HCT116 (cell line): ENCODE measurements around the gene XYLT1.

Source experiments
- CBX3 ChIP-seq: IDR thresholded peaks from 2 replicates; pipeline ENCODE4 v1.6.1; 2012; ENCODE audit warnings: low read depth
- EGR1 ChIP-seq: IDR thresholded peaks from 2 replicates; pipeline ENCODE4 v1.6.1; 2012; ENCODE audit warnings: low read depth
- EZH2 ChIP-seq: fragments of 200-600 bp; sonication (generic); IDR thresholded peaks from 2 replicates; pipeline ENCODE4 v1.6.1; 2017; ENCODE audit warnings: antibody characterized with exemption, mixed run types
- EZH2phosphoT487 ChIP-seq: fragments of 200-600 bp; IDR thresholded peaks from 2 replicates; pipeline ENCODE4 v1.6.1; 2018; ENCODE audit warnings: antibody characterized with exemption, borderline replicate concordance
- POLR2A ChIP-seq: IDR thresholded peaks from 2 replicates; pipeline ENCODE4 v1.7.0; 2011; ENCODE audit warnings: borderline replicate concordance; ENCODE audit not compliant: insufficient read depth, insufficient read length; ENCODE audit errors: extremely low read depth
- POLR2AphosphoS5 ChIP-seq: IDR thresholded peaks from 2 replicates; pipeline ENCODE4 v1.6.1; 2011; ENCODE audit warnings: mild to moderate bottlenecking, low read depth, low read length, moderate library complexity
- RAD21 ChIP-seq: IDR thresholded peaks from 2 replicates; pipeline ENCODE4 v1.6.1; 2012; ENCODE audit warnings: low read depth, mild to moderate bottlenecking
- SP1 ChIP-seq: IDR thresholded peaks from 2 replicates; pipeline ENCODE4 v1.6.1; 2012; ENCODE audit warnings: low read depth
- YY1 ChIP-seq: IDR thresholded peaks from 2 replicates; pipeline ENCODE4 v1.6.1; 2011; ENCODE audit warnings: low read length, low read depth, moderate library complexity, mild to moderate bottlenecking; ENCODE audit not compliant: insufficient replicate concordance; ENCODE audit errors: extremely low read depth
- TF ChIP-seq, protein P1 (sequence below), 3 experiments: fragments of 200-600 bp in 1 of 3; sonication (generic) in 1 of 3; IDR thresholded peaks in 2 of 3; conservative IDR thresholded peaks in 1 of 3; 2 replicates each; pipeline ENCODE4 v1.5.1; 2012 to 2017; ENCODE audit warnings: low read depth in 2 of 3, low read length in 2 of 3, antibody characterized with exemption in 1 of 3, borderline replicate concordance in 1 of 3, control low read depth in 1 of 3, mild to moderate bottlenecking in 1 of 3, mixed read lengths in 1 of 3, mixed run types in 1 of 3, moderate library complexity in 1 of 3; ENCODE audit not compliant: insufficient read depth in 1 of 3
- TF ChIP-seq, protein P2 (sequence below): IDR thresholded peaks from 2 replicates; pipeline ENCODE4 v1.6.1; 2012; ENCODE audit warnings: low read depth
- TF ChIP-seq, protein P3 (sequence below): IDR thresholded peaks from 2 replicates; pipeline ENCODE4 v1.6.1; 2012

DNA sequence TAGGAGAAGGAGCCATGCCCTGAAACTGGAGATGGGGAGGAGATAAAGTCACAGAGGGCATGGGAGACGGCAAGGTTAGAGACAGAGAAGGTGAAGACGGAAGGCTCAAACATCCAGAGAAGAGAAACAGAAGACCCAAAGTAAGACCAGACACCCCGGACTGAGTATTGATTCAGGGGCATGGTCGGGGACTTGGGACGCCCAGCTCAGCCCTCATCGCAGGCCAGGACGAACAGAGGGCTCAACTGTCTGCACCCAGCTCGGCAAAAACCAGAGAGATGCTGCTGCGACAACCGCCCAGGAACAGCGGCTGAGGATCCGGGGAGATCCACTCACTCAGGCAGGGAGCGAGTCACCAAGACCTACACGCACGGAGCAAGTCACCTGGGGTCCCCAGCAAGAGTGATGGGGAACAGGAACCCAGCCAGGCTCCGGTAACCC, 999 bp downstream of the XYLT1 start:
- no peak for TF ChIP-seq EZH2
- TF ChIP-seq POLR2A, result no peak
- TF ChIP-seq, protein P1, sequence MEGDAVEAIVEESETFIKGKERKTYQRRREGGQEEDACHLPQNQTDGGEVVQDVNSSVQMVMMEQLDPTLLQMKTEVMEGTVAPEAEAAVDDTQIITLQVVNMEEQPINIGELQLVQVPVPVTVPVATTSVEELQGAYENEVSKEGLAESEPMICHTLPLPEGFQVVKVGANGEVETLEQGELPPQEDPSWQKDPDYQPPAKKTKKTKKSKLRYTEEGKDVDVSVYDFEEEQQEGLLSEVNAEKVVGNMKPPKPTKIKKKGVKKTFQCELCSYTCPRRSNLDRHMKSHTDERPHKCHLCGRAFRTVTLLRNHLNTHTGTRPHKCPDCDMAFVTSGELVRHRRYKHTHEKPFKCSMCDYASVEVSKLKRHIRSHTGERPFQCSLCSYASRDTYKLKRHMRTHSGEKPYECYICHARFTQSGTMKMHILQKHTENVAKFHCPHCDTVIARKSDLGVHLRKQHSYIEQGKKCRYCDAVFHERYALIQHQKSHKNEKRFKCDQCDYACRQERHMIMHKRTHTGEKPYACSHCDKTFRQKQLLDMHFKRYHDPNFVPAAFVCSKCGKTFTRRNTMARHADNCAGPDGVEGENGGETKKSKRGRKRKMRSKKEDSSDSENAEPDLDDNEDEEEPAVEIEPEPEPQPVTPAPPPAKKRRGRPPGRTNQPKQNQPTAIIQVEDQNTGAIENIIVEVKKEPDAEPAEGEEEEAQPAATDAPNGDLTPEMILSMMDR (IDR thresholded peaks at IDR 0.05 in 2 of 3, conservative IDR thresholded peaks at IDR 0.05 in 1 of 3; ENCODE audit: borderline replicate concordance in 1 of 3, insufficient read depth in 1 of 3, low read depth in 2 of 3, low read length in 2 of 3), result no peak
- TF ChIP-seq EGR1, result no peak
- no peak for TF ChIP-seq RAD21
- no peak for TF ChIP-seq YY1
- TF ChIP-seq, protein P2, sequence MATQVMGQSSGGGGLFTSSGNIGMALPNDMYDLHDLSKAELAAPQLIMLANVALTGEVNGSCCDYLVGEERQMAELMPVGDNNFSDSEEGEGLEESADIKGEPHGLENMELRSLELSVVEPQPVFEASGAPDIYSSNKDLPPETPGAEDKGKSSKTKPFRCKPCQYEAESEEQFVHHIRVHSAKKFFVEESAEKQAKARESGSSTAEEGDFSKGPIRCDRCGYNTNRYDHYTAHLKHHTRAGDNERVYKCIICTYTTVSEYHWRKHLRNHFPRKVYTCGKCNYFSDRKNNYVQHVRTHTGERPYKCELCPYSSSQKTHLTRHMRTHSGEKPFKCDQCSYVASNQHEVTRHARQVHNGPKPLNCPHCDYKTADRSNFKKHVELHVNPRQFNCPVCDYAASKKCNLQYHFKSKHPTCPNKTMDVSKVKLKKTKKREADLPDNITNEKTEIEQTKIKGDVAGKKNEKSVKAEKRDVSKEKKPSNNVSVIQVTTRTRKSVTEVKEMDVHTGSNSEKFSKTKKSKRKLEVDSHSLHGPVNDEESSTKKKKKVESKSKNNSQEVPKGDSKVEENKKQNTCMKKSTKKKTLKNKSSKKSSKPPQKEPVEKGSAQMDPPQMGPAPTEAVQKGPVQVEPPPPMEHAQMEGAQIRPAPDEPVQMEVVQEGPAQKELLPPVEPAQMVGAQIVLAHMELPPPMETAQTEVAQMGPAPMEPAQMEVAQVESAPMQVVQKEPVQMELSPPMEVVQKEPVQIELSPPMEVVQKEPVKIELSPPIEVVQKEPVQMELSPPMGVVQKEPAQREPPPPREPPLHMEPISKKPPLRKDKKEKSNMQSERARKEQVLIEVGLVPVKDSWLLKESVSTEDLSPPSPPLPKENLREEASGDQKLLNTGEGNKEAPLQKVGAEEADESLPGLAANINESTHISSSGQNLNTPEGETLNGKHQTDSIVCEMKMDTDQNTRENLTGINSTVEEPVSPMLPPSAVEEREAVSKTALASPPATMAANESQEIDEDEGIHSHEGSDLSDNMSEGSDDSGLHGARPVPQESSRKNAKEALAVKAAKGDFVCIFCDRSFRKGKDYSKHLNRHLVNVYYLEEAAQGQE, result no peak
- no peak for TF ChIP-seq POLR2AphosphoS5
- no peak for TF ChIP-seq SP1
- TF ChIP-seq, protein P3, sequence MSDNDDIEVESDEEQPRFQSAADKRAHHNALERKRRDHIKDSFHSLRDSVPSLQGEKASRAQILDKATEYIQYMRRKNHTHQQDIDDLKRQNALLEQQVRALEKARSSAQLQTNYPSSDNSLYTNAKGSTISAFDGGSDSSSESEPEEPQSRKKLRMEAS, result no peak
- no peak for TF ChIP-seq EZH2phosphoT487
- no peak for TF ChIP-seq CBX3
